K562 (cell line): Measurements from ENCODE around the gene DNAJC13.

Experiments used
- ATF6 ChIP-seq: sonication (generic); formaldehyde crosslinking; IDR thresholded peaks from 2 replicates; pipeline ENCODE4 v1.4.0; 2020; ENCODE audit warnings: mild to moderate bottlenecking, missing genetic modification reagents
- CREB1 ChIP-seq, 2 experiments: sonication (generic) in 1 of 2; formaldehyde crosslinking in 1 of 2; IDR thresholded peaks; 2 replicates each; pipeline versions ENCODE4 v1.6.1 to v1.8.0; 2012 to 2022; ENCODE audit warnings: inconsistent platforms in 1 of 2, mild to moderate bottlenecking in 1 of 2, missing genetic modification reagents in 1 of 2, moderate library complexity in 1 of 2
- CTCF ChIP-seq, 3 experiments: IDR thresholded peaks in 2 of 3; conservative IDR thresholded peaks in 1 of 3; 2 replicates each; pipeline ENCODE4 v1.5.1; 2011 to 2012; ENCODE audit warnings: low read length in 3 of 3, mild to moderate bottlenecking in 3 of 3, control low read depth in 2 of 3, improper control_type of control experiment in 1 of 3, inconsistent platforms in 1 of 3, low read depth in 1 of 3, mixed read lengths in 1 of 3, moderate library complexity in 1 of 3; ENCODE audit not compliant: insufficient read depth in 2 of 3
- GABPB1 ChIP-seq: sonication (generic); formaldehyde crosslinking; IDR thresholded peaks from 2 replicates; pipeline ENCODE4 v1.8.0; 2022; ENCODE audit warnings: mild to moderate bottlenecking, missing genetic modification reagents
- GTF2F1 ChIP-seq: IDR thresholded peaks from 2 replicates; pipeline ENCODE4 v1.6.1; 2011; ENCODE audit warnings: low read depth, low read length, improper control_type of control experiment
- MED1 ChIP-seq: sonication (generic); formaldehyde crosslinking; IDR thresholded peaks from 2 replicates; pipeline ENCODE4 v1.8.1; 2023; ENCODE audit warnings: missing genetic modification reagents, borderline replicate concordance
- NR2C1 ChIP-seq, 2 experiments: fragments of 450-650 bp; IDR thresholded peaks; 2 replicates each; pipeline ENCODE4 v1.6.1; 2017; ENCODE audit warnings: mild to moderate bottlenecking in 2 of 2, antibody characterized with exemption in 1 of 2, inconsistent platforms in 1 of 2, missing compliant biosample characterization in 1 of 2, missing genetic modification characterization in 1 of 2
- SP1 ChIP-seq: sonication (generic); formaldehyde crosslinking; IDR thresholded peaks from 2 replicates; pipeline ENCODE4 v1.8.1; 2022; ENCODE audit warnings: mild to moderate bottlenecking, missing genetic modification reagents
- ZFP1 ChIP-seq: fragments of 450-650 bp; formaldehyde crosslinking; IDR thresholded peaks from 2 replicates; pipeline ENCODE4 v1.4.0; 2020; ENCODE audit warnings: mild to moderate bottlenecking, mixed read lengths
- ZNF644 ChIP-seq: fragments of 200-800 bp; sonication (Bioruptor generic); IDR thresholded peaks from 2 replicates; pipeline ENCODE4 v1.6.1; 2016; ENCODE audit warnings: low read depth, missing genetic modification characterization, missing compliant biosample characterization

DNA sequence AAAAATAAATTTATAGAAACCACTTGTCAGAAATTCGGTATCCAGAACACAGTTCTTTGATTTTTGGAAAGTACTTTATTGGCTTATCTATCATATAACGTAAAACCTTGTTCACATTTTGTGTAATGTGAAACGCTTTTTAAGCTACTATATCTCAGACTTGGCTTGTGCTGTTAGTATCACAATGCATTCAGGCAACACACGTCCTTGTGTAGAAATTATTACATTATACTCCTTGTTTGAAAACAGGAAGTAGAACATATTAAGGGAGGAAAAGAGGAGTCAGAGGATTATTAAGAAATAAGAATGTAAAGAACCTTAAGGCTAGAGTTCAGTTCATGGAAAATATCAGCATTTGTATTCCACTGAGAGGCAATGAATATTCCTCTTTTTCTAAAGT lies 1.6 kb downstream of the DNAJC13 start:
- no peak for TF ChIP-seq CTCF (IDR thresholded peaks at IDR 0.05 in 2 of 3, conservative IDR thresholded peaks at IDR 0.05 in 1 of 3; ENCODE audit: insufficient read depth in 2 of 3, low read depth in 1 of 3, low read length in 3 of 3)
- TF ChIP-seq MED1 = no peak
- TF ChIP-seq CREB1 (IDR thresholded peaks at IDR 0.05) = no peak
- no peak for TF ChIP-seq CREB1 (CRISPR knock-in tag; IDR thresholded peaks at IDR 0.05)
- no peak for TF ChIP-seq GTF2F1
- no peak for TF ChIP-seq SP1 (CRISPR knock-in tag)
- no peak for TF ChIP-seq NR2C1 (IDR thresholded peaks at IDR 0.05)
- TF ChIP-seq NR2C1 (tag; IDR thresholded peaks at IDR 0.05) = no peak
- no peak for TF ChIP-seq ATF6 (CRISPR knock-in tag)
- TF ChIP-seq ZFP1 (CRISPR knock-in tag) = no peak
- no peak for TF ChIP-seq ZNF644
- no peak for TF ChIP-seq GABPB1
